Astrocyte of the cerebellum (primary cell): ENCODE measurements around the gene TAS1R1.

ENCODE experiments used
- DNase-seq: peaks from one replicate; pipeline ENCODE4 v3.0.0-alpha.2; 2011; ENCODE audit warnings: low read depth
- H3K4me3 ChIP-seq: 2 replicates; pipeline ENCODE4 v1.5.1; 2011; ENCODE audit warnings: mild to moderate bottlenecking, low read depth, low read length, moderate library complexity
- CTCF ChIP-seq: IDR thresholded peaks from 2 replicates; pipeline ENCODE4 v1.5.1; 2012; ENCODE audit warnings: low read length, low read depth, moderate library complexity, mild to moderate bottlenecking; ENCODE audit errors: missing control alignments
- in situ Hi-C: cut with HindIII; loops from 2 replicates; pipeline ENCODE4 v1.10.0; 2017; ENCODE audit warnings: low sequenced_read_pairs

Gene TAS1R1

GRCh38 chr1:6574818-6575217 is 19.7 kb downstream of the TAS1R1 start:
- in situ Hi-C loops: no loop called here
- TF ChIP-seq CTCF: no peak
- no peak overlapping the region for H3K4me3 ChIP-seq
- no peak for DNase-seq

DNA sequence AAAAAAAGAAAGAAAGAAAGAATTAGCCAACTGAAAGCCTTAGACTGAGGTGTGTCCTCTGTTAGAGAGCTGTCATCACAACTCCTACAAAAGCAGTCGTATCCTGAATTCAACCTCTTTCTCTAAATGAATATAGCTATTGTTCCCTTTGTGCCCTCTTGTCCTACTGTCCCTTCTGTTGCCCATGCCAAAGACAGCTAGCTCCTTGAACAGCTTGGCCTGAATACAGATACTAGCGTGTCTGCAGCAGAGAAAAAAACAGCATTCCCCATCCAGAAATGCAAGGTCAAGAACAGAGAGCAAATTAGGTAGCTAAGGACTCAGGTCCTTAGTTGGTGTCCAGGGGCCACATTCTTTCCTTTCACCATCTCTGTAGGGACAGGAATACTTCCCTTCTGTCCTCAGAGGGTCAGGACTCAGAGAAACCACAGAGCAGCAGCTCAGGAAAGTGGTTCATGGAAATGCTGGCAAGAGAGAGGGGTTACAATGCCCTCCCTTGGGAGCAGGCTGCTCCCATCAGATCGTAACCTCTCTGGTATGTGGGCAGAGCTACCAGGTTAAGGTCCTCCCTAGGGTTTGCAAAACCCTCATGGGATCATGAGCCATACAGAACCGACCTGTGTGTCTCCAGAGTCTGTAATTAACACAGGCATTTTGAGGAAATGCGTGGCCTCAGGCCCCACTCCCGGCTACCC is 22.9 kb downstream of the TAS1R1 start:
- DNase-seq: no peak
- no peak overlapping the region for H3K4me3 ChIP-seq
- in situ Hi-C loops: no loop called here
- TF ChIP-seq CTCF: no peak

DNA sequence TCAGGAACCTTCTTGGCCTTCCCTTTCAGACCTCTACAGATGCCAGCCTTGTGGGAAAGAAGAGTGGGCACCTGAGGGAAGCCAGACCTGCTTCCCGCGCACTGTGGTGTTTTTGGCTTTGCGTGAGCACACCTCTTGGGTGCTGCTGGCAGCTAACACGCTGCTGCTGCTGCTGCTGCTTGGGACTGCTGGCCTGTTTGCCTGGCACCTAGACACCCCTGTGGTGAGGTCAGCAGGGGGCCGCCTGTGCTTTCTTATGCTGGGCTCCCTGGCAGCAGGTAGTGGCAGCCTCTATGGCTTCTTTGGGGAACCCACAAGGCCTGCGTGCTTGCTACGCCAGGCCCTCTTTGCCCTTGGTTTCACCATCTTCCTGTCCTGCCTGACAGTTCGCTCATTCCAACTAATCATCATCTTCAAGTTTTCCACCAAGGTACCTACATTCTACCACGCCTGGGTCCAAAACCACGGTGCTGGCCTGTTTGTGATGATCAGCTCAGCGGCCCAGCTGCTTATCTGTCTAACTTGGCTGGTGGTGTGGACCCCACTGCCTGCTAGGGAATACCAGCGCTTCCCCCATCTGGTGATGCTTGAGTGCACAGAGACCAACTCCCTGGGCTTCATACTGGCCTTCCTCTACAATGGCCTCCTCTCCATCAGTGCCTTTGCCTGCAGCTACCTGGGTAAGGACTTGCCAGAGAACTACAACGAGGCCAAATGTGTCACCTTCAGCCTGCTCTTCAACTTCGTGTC is 23.7 kb downstream of the TAS1R1 start:
- in situ Hi-C loops: no loop called here
- TF ChIP-seq CTCF: no peak
- no peak overlapping the region for H3K4me3 ChIP-seq
- DNase-seq: no peak

GRCh38 chr1:6579374-6580118 is 24.4 kb downstream of the TAS1R1 start, which contains the start of gene ZBTB48:
ZBTB48 (plus strand) TSS chr1:6579994; CDS start chr1:6580610, 616 bp downstream.
- in situ Hi-C loops: no loop called here
- H3K4me3 ChIP-seq: peak within 1 kb of the TSS; percentile 84
- TF ChIP-seq CTCF: no peak
- DNase-seq: peak; percentile 92

GRCh38 chr1:6580119-6580592 is 25.0 kb downstream of the TAS1R1 start:
- no peak for DNase-seq
- no peak for TF ChIP-seq CTCF
- peak overlapping the region; percentile 84 for H3K4me3 ChIP-seq
- in situ Hi-C loops: no loop called here

GRCh38 chr1:6580593-6581409 is 25.7 kb downstream of the TAS1R1 start:
- peak; percentile 26 for TF ChIP-seq CTCF
- in situ Hi-C loops: no loop called here
- no peak for DNase-seq
- peak overlapping the region; percentile 84 for H3K4me3 ChIP-seq
